Endothelial cell of umbilical vein (primary cell): Measurements from ENCODE around the gene CTXND1.

Source experiments
- CTCF ChIP-seq, 2 donors: IDR thresholded peaks; 1 replicate in 1 of 2; 2 replicates in 1 of 2; pipeline ENCODE4 v1.5.1; 2011; ENCODE audit warnings: low read length in 2 of 2, mild to moderate bottlenecking in 2 of 2, moderate library complexity in 2 of 2, control low read depth in 1 of 2, inconsistent platforms in 1 of 2, low read depth in 1 of 2; ENCODE audit not compliant: insufficient read depth in 1 of 2; ENCODE audit errors: extremely low read depth in 1 of 2
- POLR2A ChIP-seq: IDR thresholded peaks from 2 replicates; pipeline ENCODE4 v1.6.1; 2012; ENCODE audit warnings: low read depth, mild to moderate bottlenecking, control low read depth, low read length

- no peak for TF ChIP-seq POLR2A
- TF ChIP-seq CTCF (IDR thresholded peaks at IDR 0.05; ENCODE audit: extremely low read depth in 1 of 2, insufficient read depth in 1 of 2, low read depth in 1 of 2, low read length in 2 of 2) = no peak
Measured at GRCh38 chr15:80152896-80153876, 98.8 kb downstream of the CTXND1 start, which contains the start of gene FAH.
